ENCODE results near the gene PRRG3. TPM values are rescaled to one million over a fixed set of nuclear protein-coding genes. Genes with fewer than 3 reads are reported as not detected.

Gene PRRG3
- total RNA-seq, 1 experiment from 2014 or later = 5.1 TPM

GRCh38 chrX:151700581-151700980, 5.3 kb downstream of the PRRG3 start:
- H3K4me3 Mint-ChIP-seq = no peak overlapping the region
- no peak overlapping the region for H3K27ac Mint-ChIP-seq
- ATAC-seq (no peak), DNase-seq (ENCODE audit: low spot score) (no peak)
- POLR2A ChIA-PET = no interaction called here
- CTCF ChIA-PET = no interaction called here
- peaks cover 1% of the 10 kb centered on the region for H3K27me3 Mint-ChIP-seq (ENCODE audit: low read depth)
- peaks cover 12% of the 10 kb centered on the region for H3K4me1 Mint-ChIP-seq
- 0 out of 2 replicates have a peak, but pooled peaks cover 3% of the 10 kb centered on the region for H3K36me3 Mint-ChIP-seq
- no peaks in the 10 kb centered on the region for H3K9me3 Mint-ChIP-seq
- TF ChIP-seq ELF4 (CRISPR knock-in tag; IDR thresholded peaks at IDR 0.05; ENCODE audit: low read depth) (no peak), MXD4 (CRISPR knock-in tag; IDR thresholded peaks at IDR 0.05; ENCODE audit: borderline replicate concordance) (no peak), NR2C2 (CRISPR knock-in tag; IDR thresholded peaks at IDR 0.05) (no peak), JUN (CRISPR knock-in tag; IDR thresholded peaks at IDR 0.05) (no peak), CTCF (IDR thresholded peaks at IDR 0.05) (no peak)

GRCh38 chrX:151701071-151701470, 5.8 kb downstream of the PRRG3 start:
- H3K9me3 Mint-ChIP-seq = no peaks in the 10 kb centered on the region

GRCh38 chrX:151701531-151701930, 6.3 kb downstream of the PRRG3 start:
- Mint-ChIP-seq H3K4me3 (no peak overlapping the region), H3K27me3 (ENCODE audit: low read depth) (no peaks in the 10 kb centered on the region), H3K36me3 (0 out of 2 replicates have a peak, but pooled peaks cover 3% of the 10 kb centered on the region), H3K9me3 (no peaks in the 10 kb centered on the region), H3K27ac (no peak overlapping the region), H3K4me1 (0 out of 2 replicates have a peak, but pooled peaks cover 4% of the 10 kb centered on the region)
- no peak for ATAC-seq
- no peak for DNase-seq (ENCODE audit: low spot score)
- ChIA-PET CTCF (no interaction called here), POLR2A (no interaction called here)
- TF ChIP-seq ZNF138 (CRISPR knock-in tag; conservative IDR thresholded peaks at IDR 0.05) = no peak
- no peak for TF ChIP-seq ARID4B (CRISPR knock-in tag; IDR thresholded peaks at IDR 0.05; ENCODE audit: borderline replicate concordance)
- TF ChIP-seq TCF7 (CRISPR knock-in tag; IDR thresholded peaks at IDR 0.05; ENCODE audit: low read depth) = no peak
- TF ChIP-seq USF2 (CRISPR knock-in tag; IDR thresholded peaks at IDR 0.05) = no peak
- TF ChIP-seq IRF2 (CRISPR knock-in tag; IDR thresholded peaks at IDR 0.05; ENCODE audit: borderline replicate concordance, low read depth) = no peak

More at GRCh38 chrX:151701071-151701470, 5.8 kb downstream of the PRRG3 start:
- Mint-ChIP-seq H3K27ac (no peak overlapping the region), H3K36me3 (0 out of 2 replicates have a peak, but pooled peaks cover 3% of the 10 kb centered on the region), H3K4me1 (peaks cover 7% of the 10 kb centered on the region), H3K27me3 (ENCODE audit: low read depth) (no peaks in the 10 kb centered on the region), H3K4me3 (no peak overlapping the region)
- POLR2A ChIA-PET = no interaction called here
- CTCF ChIA-PET = no interaction called here
- no peak for TF ChIP-seq ZNF396 (CRISPR knock-in tag; IDR thresholded peaks at IDR 0.05; ENCODE audit: borderline replicate concordance)
- TF ChIP-seq MXD4 (CRISPR knock-in tag; IDR thresholded peaks at IDR 0.05; ENCODE audit: borderline replicate concordance) = no peak
- TF ChIP-seq GRHL2 (CRISPR knock-in tag; IDR thresholded peaks at IDR 0.05; ENCODE audit: insufficient replicate concordance, severe bottlenecking) = no peak
- no peak for TF ChIP-seq RELA (CRISPR knock-in tag; IDR thresholded peaks at IDR 0.05; ENCODE audit: borderline replicate concordance)
- no peak for TF ChIP-seq NR1H2 (CRISPR knock-in tag; IDR thresholded peaks at IDR 0.05)
- no peak for TF ChIP-seq ATF3 (CRISPR knock-in tag; conservative IDR thresholded peaks at IDR 0.05)
- no peak for TF ChIP-seq FOXP4 (CRISPR knock-in tag; IDR thresholded peaks at IDR 0.05)
- TF ChIP-seq ZMAT4 (CRISPR knock-in tag; IDR thresholded peaks at IDR 0.05) = no peak
- no peak for TF ChIP-seq ZNF671 (CRISPR knock-in tag; IDR thresholded peaks at IDR 0.05)
- no peak for TF ChIP-seq ELF4 (CRISPR knock-in tag; IDR thresholded peaks at IDR 0.05; ENCODE audit: low read depth)
- TF ChIP-seq FOXP1 (CRISPR knock-in tag; IDR thresholded peaks at IDR 0.05; ENCODE audit: borderline replicate concordance) = no peak
- TF ChIP-seq E2F5 (CRISPR knock-in tag; IDR thresholded peaks at IDR 0.05) = no peak
- TF ChIP-seq GABPB1 (CRISPR knock-in tag; IDR thresholded peaks at IDR 0.05) = no peak
- no peak for TF ChIP-seq JUN (CRISPR knock-in tag; IDR thresholded peaks at IDR 0.05)
- TF ChIP-seq ATF1 (CRISPR knock-in tag; IDR thresholded peaks at IDR 0.05) = no peak
- no peak for TF ChIP-seq CREM (CRISPR knock-in tag; IDR thresholded peaks at IDR 0.05)
- no peak for TF ChIP-seq SOX15 (CRISPR knock-in tag; IDR thresholded peaks at IDR 0.05)
- TF ChIP-seq TP53 (CRISPR knock-in tag; IDR thresholded peaks at IDR 0.05) = no peak
- ATAC-seq (no peak), DNase-seq (ENCODE audit: low spot score) (no peak)

Data from WTC11 (cell line).